ENCODE results near the gene ZSCAN31. TPM values are rescaled to one million over a fixed set of nuclear protein-coding genes. Genes with fewer than 3 reads are reported as not detected.

The ZSCAN31 gene
- total RNA-seq, 3 donors from 2014 or later (not counting 1 experiment from before 2014, with no cell fraction given) = 0.65 to 2.2 (median 0.72) TPM

DNA sequence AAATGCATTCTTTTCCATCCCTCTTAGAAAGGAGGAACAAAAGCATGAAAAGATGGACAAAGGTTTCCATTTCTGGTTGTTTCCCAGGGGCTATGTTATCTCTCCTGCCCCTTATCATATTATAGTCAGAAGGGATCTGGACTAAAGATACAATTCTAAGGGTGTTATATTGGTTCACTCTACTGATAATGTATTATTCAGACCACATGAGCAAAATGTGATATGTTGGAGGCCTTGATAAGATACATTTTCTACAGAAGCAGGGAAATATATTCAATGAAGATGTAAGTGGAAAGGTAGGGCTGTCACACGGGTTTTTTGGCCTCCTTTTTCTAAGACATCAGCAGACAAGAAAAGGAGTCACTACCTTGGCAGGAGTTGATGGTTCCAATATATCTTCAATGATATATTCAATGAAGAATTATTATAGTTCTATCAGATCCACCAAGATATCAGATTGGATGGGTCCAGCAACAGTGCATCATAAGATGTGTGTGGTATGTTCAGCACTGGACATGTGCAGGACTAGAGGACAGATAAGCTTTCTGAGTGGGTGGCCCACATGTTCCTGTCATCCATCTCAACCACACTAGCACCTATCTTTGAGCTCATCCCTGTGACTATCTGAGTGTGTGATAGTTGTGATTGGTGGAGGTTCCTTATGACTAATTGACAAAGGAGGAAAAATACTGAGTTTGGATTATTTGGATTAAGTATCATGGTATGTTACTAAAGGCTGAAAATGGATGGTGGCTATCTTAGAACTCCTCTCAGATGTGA is 8.1 kb upstream of the ZSCAN31 start:
- Histone ChIP-seq H3K4me1 (ENCODE audit: control insufficient read depth, insufficient read depth, low read length) (no peaks in the 10 kb centered on the region), H3K36me3 (ENCODE audit: control insufficient read depth, insufficient read depth, low read length) (no peaks in the 10 kb centered on the region), H3K27me3 (ENCODE audit: control insufficient read depth, insufficient read depth, low read length) (no peaks in the 10 kb centered on the region), H3K4me3 (ENCODE audit: low read length) (no peak overlapping the region), H3K9me3 (ENCODE audit: control insufficient read depth, insufficient read depth, low read length) (no peaks in the 10 kb centered on the region), H3K27ac (ENCODE audit: low read length) (no peak overlapping the region)
- WGBS (ENCODE audit: insufficient coverage) = 91% methylated on average over 1 of the region's 1 CpG
- peaks cover 6% of the 10 kb centered on the region for H3K36me3 Mint-ChIP-seq
- no peak overlapping the region for H3K4me3 Mint-ChIP-seq
- H3K27me3 Mint-ChIP-seq (ENCODE audit: low read depth in 2 of 2) = peaks cover 12 to 40% of the 10 kb centered on the region in 2 donors
- H3K9me3 Mint-ChIP-seq = peaks cover 0 to 8% of the 10 kb centered on the region in 2 donors
- ATAC-seq (no peak), DNase-seq (no peak)
- no peak for TF ChIP-seq CTCF (IDR thresholded peaks at IDR 0.05)
- no peaks in the 10 kb centered on the region for H3K4me1 Mint-ChIP-seq
- intact Hi-C loops (cut with micrococcal nuclease) = no loop called here
- H3K27ac Mint-ChIP-seq = no peak overlapping the region

GRCh38 chr6:28340310-28341095 is 4.6 kb upstream of the ZSCAN31 start:
- no peak overlapping the region for H3K4me3 ChIP-seq (ENCODE audit: low read length)
- peaks cover 12% of the 10 kb centered on the region for H3K4me1 ChIP-seq (ENCODE audit: control insufficient read depth, insufficient read depth, low read length)
- H3K9me3 Mint-ChIP-seq = peaks cover 0 to 8% of the 10 kb centered on the region in 2 donors
- no peaks in the 10 kb centered on the region for H3K27me3 ChIP-seq (ENCODE audit: control insufficient read depth, insufficient read depth, low read length)
- no peak for TF ChIP-seq CTCF (IDR thresholded peaks at IDR 0.05)
- peaks cover 3 to 22% of the 10 kb centered on the region in 2 donors for H3K27me3 Mint-ChIP-seq (ENCODE audit: low read depth in 2 of 2)
- H3K36me3 ChIP-seq (ENCODE audit: control insufficient read depth, insufficient read depth, low read length) = no peaks in the 10 kb centered on the region
- no peak for ATAC-seq
- no peak overlapping the region for H3K27ac ChIP-seq (ENCODE audit: low read length)
- DNase-seq = no peak
- no peaks in the 10 kb centered on the region for H3K4me1 Mint-ChIP-seq
- no peak overlapping the region for H3K4me3 Mint-ChIP-seq
- no peaks in the 10 kb centered on the region for H3K9me3 ChIP-seq (ENCODE audit: control insufficient read depth, insufficient read depth, low read length)
- H3K36me3 Mint-ChIP-seq = peaks cover 6% of the 10 kb centered on the region
- WGBS (ENCODE audit: insufficient coverage) = no CpG with 5 or more reads among the region's 1 CpG
- H3K27ac Mint-ChIP-seq = no peak overlapping the region
- intact Hi-C loops (cut with micrococcal nuclease) = no loop called here

DNA sequence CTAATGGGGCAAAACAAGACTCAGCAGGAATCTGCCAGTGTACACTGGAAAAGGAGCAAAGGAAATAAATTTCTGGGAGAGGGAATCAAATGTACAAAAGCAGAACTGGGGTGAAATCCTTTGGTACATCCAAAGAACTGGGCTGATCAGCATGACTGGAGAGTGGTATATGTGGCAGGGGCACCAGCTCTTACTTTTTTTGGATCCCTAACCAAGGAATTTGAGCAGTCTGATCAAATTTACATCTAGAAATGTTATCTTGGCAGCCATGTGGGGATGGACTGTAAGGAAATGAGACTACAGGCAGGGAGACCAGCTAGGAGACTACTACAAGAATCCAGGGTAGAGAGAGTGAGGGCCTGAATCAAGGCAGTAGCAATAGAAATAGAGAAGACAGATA is 1.2 kb upstream of the ZSCAN31 start:
- peak overlapping the region; percentile 93 for H3K27ac ChIP-seq (ENCODE audit: low read length)
- Mint-ChIP-seq H3K4me3 (no peak overlapping the region), H3K27ac (no peak overlapping the region), H3K27me3 (ENCODE audit: low read depth in 2 of 2) (peaks cover 3 to 22% of the 10 kb centered on the region in 2 donors), H3K9me3 (peaks cover 0 to 8% of the 10 kb centered on the region in 2 donors), H3K36me3 (peaks cover 6% of the 10 kb centered on the region), H3K4me1 (peaks cover 0 to 15% of the 10 kb centered on the region in 2 donors)
- H3K27me3 ChIP-seq (ENCODE audit: control insufficient read depth, insufficient read depth, low read length) = no peaks in the 10 kb centered on the region
- no peak for ATAC-seq
- no peaks in the 10 kb centered on the region for H3K36me3 ChIP-seq (ENCODE audit: control insufficient read depth, insufficient read depth, low read length)
- intact Hi-C loops (cut with micrococcal nuclease) = loop anchor here (5.0 kb wide), 3 partner anchors 85 to 255 kb away; partner anchors contain the start of genes ZKSCAN4 and ZNF165
- no peak for TF ChIP-seq CTCF (IDR thresholded peaks at IDR 0.05)
- peaks cover 18% of the 10 kb centered on the region for H3K4me1 ChIP-seq (ENCODE audit: control insufficient read depth, insufficient read depth, low read length)
- no peaks in the 10 kb centered on the region for H3K9me3 ChIP-seq (ENCODE audit: control insufficient read depth, insufficient read depth, low read length)
- no peak for DNase-seq
- H3K4me3 ChIP-seq (ENCODE audit: low read length) = no peak overlapping the region
